ENCODE data around the gene GNAZ. TPM values are rescaled to one million over a fixed set of nuclear protein-coding genes. Genes with fewer than 3 reads are reported as not detected.

The GNAZ gene
- total and polyA plus RNA-seq, 11 donors, result 1.1 to 13.9 (median 2.5) TPM

DNA sequence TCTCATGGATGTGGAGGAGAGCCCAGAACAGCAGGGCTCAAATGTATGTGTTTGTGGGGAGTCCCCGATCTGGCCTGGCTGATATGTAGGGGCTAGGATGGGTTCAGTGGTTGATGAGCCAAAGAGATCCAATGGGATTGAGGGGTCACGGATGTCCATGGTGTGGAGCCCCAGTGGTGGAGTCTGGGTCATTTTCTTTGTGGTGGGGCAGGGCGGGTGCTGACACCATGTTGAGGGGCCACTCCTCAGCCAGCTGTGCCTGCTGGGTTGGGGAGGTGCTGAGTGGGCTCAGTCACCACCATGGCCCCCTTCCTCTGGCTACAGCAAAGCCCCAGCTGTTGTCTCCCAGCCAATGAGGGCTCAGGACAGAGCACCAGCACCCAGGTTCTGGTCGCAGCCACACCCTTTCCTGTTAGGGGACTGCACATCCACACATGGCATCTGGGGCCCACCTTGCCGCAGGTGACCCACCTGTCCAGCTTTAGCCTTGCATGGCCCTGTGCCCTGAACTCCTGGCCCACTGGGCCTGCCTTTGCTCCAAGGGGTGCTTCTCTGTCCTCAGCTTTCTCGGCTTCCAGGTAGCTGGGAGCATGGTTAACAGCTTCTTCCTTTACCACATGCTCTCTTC lies 3.2 kb upstream of the GNAZ start:
- TF ChIP-seq POLR2A (IDR thresholded peaks at IDR 0.05), result no peak
- TF ChIP-seq, protein P1, sequence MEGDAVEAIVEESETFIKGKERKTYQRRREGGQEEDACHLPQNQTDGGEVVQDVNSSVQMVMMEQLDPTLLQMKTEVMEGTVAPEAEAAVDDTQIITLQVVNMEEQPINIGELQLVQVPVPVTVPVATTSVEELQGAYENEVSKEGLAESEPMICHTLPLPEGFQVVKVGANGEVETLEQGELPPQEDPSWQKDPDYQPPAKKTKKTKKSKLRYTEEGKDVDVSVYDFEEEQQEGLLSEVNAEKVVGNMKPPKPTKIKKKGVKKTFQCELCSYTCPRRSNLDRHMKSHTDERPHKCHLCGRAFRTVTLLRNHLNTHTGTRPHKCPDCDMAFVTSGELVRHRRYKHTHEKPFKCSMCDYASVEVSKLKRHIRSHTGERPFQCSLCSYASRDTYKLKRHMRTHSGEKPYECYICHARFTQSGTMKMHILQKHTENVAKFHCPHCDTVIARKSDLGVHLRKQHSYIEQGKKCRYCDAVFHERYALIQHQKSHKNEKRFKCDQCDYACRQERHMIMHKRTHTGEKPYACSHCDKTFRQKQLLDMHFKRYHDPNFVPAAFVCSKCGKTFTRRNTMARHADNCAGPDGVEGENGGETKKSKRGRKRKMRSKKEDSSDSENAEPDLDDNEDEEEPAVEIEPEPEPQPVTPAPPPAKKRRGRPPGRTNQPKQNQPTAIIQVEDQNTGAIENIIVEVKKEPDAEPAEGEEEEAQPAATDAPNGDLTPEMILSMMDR (IDR thresholded peaks at IDR 0.05), result no peak
- H3K9me3 ChIP-seq, result no peaks in the 10 kb centered on the region
- 81 to 91% (median 87%) methylated on average over 6 of the region's 6 CpGs for WGBS, 4 donors
- peaks cover 0 to 7% (median 0%) of the 10 kb centered on the region in 9 donors for H3K27me3 ChIP-seq
- DNase-seq (peak in 4 of 5 donors; percentile 5 to 44 (median 14)), ATAC-seq (no peak)
- H3K4me3 ChIP-seq, result no peak overlapping the region
- no peaks in the 10 kb centered on the region for H3K36me3 ChIP-seq
- intact Hi-C loops (cut with DNase I), result loop anchor here in 1 of 10 donors (2.0 to 10.0 kb wide), 2 partner anchors 20 to 48 kb away; no protein-coding TSS in a partner anchor
- peak overlapping the region in 1 of 12 donors; percentile 42 for H3K27ac ChIP-seq
- peaks cover 0 to 31% (median 13%) of the 10 kb centered on the region in 12 donors for H3K4me1 ChIP-seq

DNA sequence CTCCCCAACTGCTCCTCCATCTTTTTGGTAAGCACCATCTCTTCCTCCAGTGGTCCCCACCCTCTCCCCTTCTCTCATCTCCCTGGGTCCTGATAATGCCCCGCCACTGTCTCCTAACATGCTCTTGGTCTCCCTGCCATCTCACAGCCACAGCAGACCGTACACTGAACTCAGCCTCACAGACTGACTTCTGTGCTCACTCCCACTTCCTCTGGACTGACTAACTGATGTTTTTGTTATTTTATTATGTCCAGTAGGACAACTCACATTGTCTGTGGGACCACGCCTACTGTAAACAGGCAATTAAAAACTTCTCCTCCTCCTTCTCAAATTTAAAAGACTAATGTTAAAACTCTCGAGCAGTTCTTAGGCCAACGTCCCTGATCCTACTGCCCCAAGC lies 2.6 kb upstream of the GNAZ start:
- Histone ChIP-seq H3K4me1 (peaks cover 0 to 31% (median 13%) of the 10 kb centered on the region in 12 donors), H3K27ac (peak overlapping the region in 1 of 12 donors; percentile 42), H3K4me3 (no peak overlapping the region), H3K36me3 (no peaks in the 10 kb centered on the region), H3K9me3 (no peaks in the 10 kb centered on the region), H3K27me3 (peaks cover 0 to 7% (median 0%) of the 10 kb centered on the region in 9 donors)
- 61 to 75% (median 65%) methylated on average over 5 of the region's 5 CpGs for WGBS, 4 donors
- ATAC-seq (no peak), DNase-seq (peak in 2 of 5 donors; percentile 8 to 22)
- TF ChIP-seq, protein P1 (IDR thresholded peaks at IDR 0.05), result no peak
- TF ChIP-seq POLR2A (IDR thresholded peaks at IDR 0.05), result no peak
- intact Hi-C loops (cut with DNase I), result loop anchor here in 1 of 10 donors (2.0 to 10.0 kb wide), 2 partner anchors 21 to 47 kb away; no protein-coding TSS in a partner anchor

DNA sequence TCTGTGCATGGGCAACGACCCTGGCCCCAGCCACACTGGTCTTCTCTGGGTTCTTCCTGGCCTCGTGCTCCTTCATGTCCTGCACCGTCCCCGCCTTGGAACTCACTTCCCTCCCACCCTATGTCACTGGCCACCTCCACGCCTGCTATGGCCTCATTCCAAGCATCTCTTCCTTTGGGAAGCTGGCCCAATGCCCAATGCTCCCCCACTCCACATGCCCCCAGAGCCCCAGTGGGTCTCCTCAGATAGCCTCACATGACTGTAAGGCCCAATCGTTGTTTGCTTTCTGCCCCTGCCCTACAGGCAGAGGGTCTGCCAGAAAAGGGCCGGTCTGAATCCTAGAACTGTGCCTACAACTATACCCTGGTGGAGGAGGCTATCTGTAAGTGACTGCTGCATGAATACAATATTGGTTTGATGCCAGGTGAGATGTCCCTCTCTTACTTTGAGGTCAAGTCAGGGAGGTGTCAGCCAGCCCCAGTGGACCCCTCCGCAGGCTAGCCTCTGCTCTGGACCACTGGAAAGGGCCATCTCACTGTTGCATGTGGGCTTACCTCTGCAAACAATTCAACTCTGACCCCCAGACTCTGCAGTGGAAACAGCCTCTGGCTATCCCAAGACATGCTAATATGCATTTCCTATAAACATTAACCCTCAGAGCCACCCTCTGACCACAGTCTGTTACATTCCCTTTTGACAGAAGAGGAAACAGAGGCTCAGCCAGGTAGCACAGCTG lies 2.1 kb upstream of the GNAZ start:
- DNase-seq, result peak in 3 of 5 donors; percentile 20 to 52 (median 22)

More for the DNA sequence above, 2.1 kb upstream of the GNAZ start:
- H3K27ac ChIP-seq, result peak overlapping the region in 1 of 12 donors; percentile 42
- H3K27me3 ChIP-seq, result peaks cover 0 to 11% (median 0%) of the 10 kb centered on the region in 9 donors
- H3K4me3 ChIP-seq, result no peak overlapping the region
- no peak for TF ChIP-seq POLR2A (IDR thresholded peaks at IDR 0.05)
- TF ChIP-seq, protein P1 (IDR thresholded peaks at IDR 0.05), result no peak
- WGBS, 4 donors, result 56 to 74% (median 56%) methylated on average over 7 to 8 of the region's 8 CpGs
- no peaks in the 10 kb centered on the region for H3K36me3 ChIP-seq
- peaks cover 0 to 31% (median 13%) of the 10 kb centered on the region in 12 donors for H3K4me1 ChIP-seq
- intact Hi-C loops (cut with DNase I), result loop anchor here in 1 of 10 donors (10.0 kb wide), 1 partner anchor 47 kb away; no protein-coding TSS in a partner anchor
- ATAC-seq, result no peak
- no peaks in the 10 kb centered on the region for H3K9me3 ChIP-seq
